ENCODE measurements around the gene PCSK9.

GRCh38 chr1:55073187-55073916 is 34.0 kb downstream of the PCSK9 start:
- no peak for TF ChIP-seq CTCF (conservative IDR thresholded peaks at IDR 0.05; ENCODE audit: low read depth, low read length)
- TF ChIP-seq EZH2 (IDR thresholded peaks at IDR 0.05; ENCODE audit: borderline replicate concordance, low read depth, low read length, poor library complexity, severe bottlenecking): no peak

All from A673 (cell line).